K562 (cell line): Measurements from ENCODE around the gene SUSD5. TPM values are rescaled to one million over a fixed set of nuclear protein-coding genes. Genes with fewer than 3 reads are reported as not detected.

ENCODE experiments used
- ATAC-seq: fragments of 200-7000 bp; cut with Tn5 transposase; 3 replicates; pipeline ENCODE4 v1.9.1; 2020; ENCODE audit warnings: moderate library complexity
- BruUV-seq: library from RNA; stranded (reverse); fragments of 400-500 nt; replicated peaks from 2 replicates; lab custom pipeline; 2021; lab: Mats Ljungman, UMichigan
- CTCF ChIA-PET: fragments of 300-600 bp; formaldehyde crosslinking; extraction: SDS; loops from one replicate; lab custom pipeline; 2021; ENCODE audit warnings: low intra/inter-chr PET ratio; lab: Yijun Ruan, JAX
- POLR2A ChIA-PET: fragments of 300-600, 350-650 bp; sonication (Branson Sonifier 250); formaldehyde crosslinking; extraction: SDS; loops from one replicate; lab custom pipeline; 2021; ENCODE audit warnings: antibody characterized with exemption, inconsistent platforms; lab: Yijun Ruan, JAX
- DNase-seq, 4 experiments: peaks; one replicate each; pipeline versions ENCODE4 v3.0.0 to v3.0.0-alpha.2; 2011 to 2018; ENCODE audit warnings: low spot score in 3 of 4, mixed read lengths in 3 of 4; ENCODE audit errors: extremely low read depth in 1 of 4
- FAIRE-seq: peaks from 2 replicates; lab custom pipeline; 2011; peaks lifted over from hg19 to GRCh38; lab: Jason Lieb, UNC
- H2AFZ ChIP-seq: 2 replicates; pipeline ENCODE4 v1.6.0; 2011; ENCODE audit warnings: low read depth, low read length, control low read depth, inconsistent platforms
- H3K27ac ChIP-seq: fragments of 200-600 bp; 3 replicates; pipeline ENCODE4 v1.8.0; 2011; ENCODE audit warnings: low read depth, mild to moderate bottlenecking, control low read depth, inconsistent platforms, low read length, moderate library complexity, mixed read lengths; ENCODE audit errors: extremely low read depth
- H3K27me3 ChIP-seq, 2 experiments: fragments of 300-600 bp in 1 of 2; 2 replicates in 1 of 2; 3 replicates in 1 of 2; pipeline versions ENCODE4 v1.6.0 to v1.8.0; 2011; ENCODE audit warnings: inconsistent platforms in 2 of 2, low read length in 2 of 2, mild to moderate bottlenecking in 1 of 2, mixed read lengths in 1 of 2, moderate library complexity in 1 of 2; ENCODE audit not compliant: control insufficient read depth in 2 of 2, insufficient read depth in 2 of 2
- H3K36me3 ChIP-seq: fragments of 300-600 bp; 3 replicates; pipeline ENCODE4 v1.8.0; 2011; ENCODE audit warnings: mild to moderate bottlenecking, low read length, inconsistent platforms; ENCODE audit not compliant: control insufficient read depth, insufficient read depth
- H3K4me1 ChIP-seq, 2 experiments: fragments of 200-600 bp in 1 of 2; replicated peaks in 1 of 2; 2 replicates in 1 of 2; 3 replicates in 1 of 2; pipeline versions ENCODE4 v1.5.1 to v1.8.0; 2011; ENCODE audit warnings: inconsistent platforms in 2 of 2, low read length in 2 of 2, mild to moderate bottlenecking in 1 of 2, mixed read lengths in 1 of 2, moderate library complexity in 1 of 2; ENCODE audit not compliant: control insufficient read depth in 2 of 2, insufficient read depth in 2 of 2
- H3K4me2 ChIP-seq: 2 replicates; pipeline ENCODE4 v1.6.1; 2011; ENCODE audit warnings: low read length, control low read depth, inconsistent platforms, mixed read lengths; ENCODE audit not compliant: insufficient read depth
- H3K4me3 ChIP-seq: fragments of 200-600 bp; sonication (generic), shearing (Covaris generic); 2 replicates; pipeline ENCODE4 v1.5.1; 2016; ENCODE audit warnings: control low read depth, inconsistent platforms
- H3K79me2 ChIP-seq: fragments of 200-600 bp; 3 replicates; pipeline ENCODE4 v1.8.0; 2011; ENCODE audit warnings: low read length, inconsistent platforms; ENCODE audit not compliant: control insufficient read depth, insufficient read depth
- H3K9ac ChIP-seq, 2 experiments: 2 replicates each; pipeline versions ENCODE4 v1.6.0 to v1.6.1; 2011; ENCODE audit warnings: low read depth in 2 of 2, low read length in 2 of 2, control low read depth in 1 of 2, inconsistent platforms in 1 of 2, mild to moderate bottlenecking in 1 of 2, mixed read lengths in 1 of 2; ENCODE audit not compliant: insufficient read depth in 1 of 2
- H3K9me1 ChIP-seq: one replicate; pipeline ENCODE4 v1.6.0; 2011; ENCODE audit warnings: inconsistent platforms, mild to moderate bottlenecking, low read length, moderate library complexity; ENCODE audit not compliant: control insufficient read depth, insufficient read depth
- H3K9me3 ChIP-seq: replicated peaks from 2 replicates; pipeline ENCODE4 v1.5.1; 2011; ENCODE audit warnings: low read depth, low read length, inconsistent platforms; ENCODE audit not compliant: control insufficient read depth, insufficient read depth
- H4K20me1 ChIP-seq: replicated peaks from 2 replicates; pipeline ENCODE4 v1.6.1; 2011; ENCODE audit warnings: low read length, inconsistent platforms, mixed read lengths; ENCODE audit not compliant: control insufficient read depth, insufficient read depth
- CREM ChIP-seq: IDR thresholded peaks from 2 replicates; pipeline ENCODE4 v1.6.1; 2014; ENCODE audit warnings: antibody characterized with exemption, low read depth
- TCFL5 ChIP-seq: fragments of 250-450 bp; sonication (Bioruptor Pico); conservative IDR thresholded peaks from 2 replicates; pipeline ENCODE4 v1.6.1; 2021; ENCODE audit warnings: mild to moderate bottlenecking, moderate library complexity, matching md5 sums
- TRIM28 ChIP-seq: fragments of 450-650 bp; IDR thresholded peaks from 2 replicates; pipeline ENCODE4 v1.6.1; 2017
- ZFX ChIP-seq: sonication (generic); formaldehyde crosslinking; IDR thresholded peaks from 2 replicates; pipeline ENCODE4 v1.8.0; 2022; ENCODE audit warnings: mild to moderate bottlenecking, missing genetic modification reagents, moderate library complexity
- WGBS: fragments of 100-300 bp; shearing (Covaris generic); methylation state at CpG from one replicate; pipeline ENCODE4 v1.1.6; 2016; ENCODE audit warnings: low coverage, mixed read lengths; ENCODE audit not compliant: insufficient coverage; ENCODE audit errors: missing lambda C conversion rate; 5-methylcytosine and 5-hydroxymethylcytosine counted together
- in situ Hi-C: fragments of 300-500 bp; cut with MboI; formaldehyde crosslinking; loops from 4 replicates; pipeline ENCODE4 v1.15.0; 2018; ENCODE audit warnings: inconsistent platforms, mixed read lengths
- intact Hi-C: fragments of 100-400 bp; cut with micrococcal nuclease; formaldehyde crosslinking; loops from 2 replicates; pipeline ENCODE4 v1.14.2; 2022
- polyA plus RNA-seq, 8 experiments: library from polyadenylated mRNA; depleted of rRNA in 4 of 8; stranded (reverse) in 5 of 8; unstranded in 3 of 8; fragments of >200 nt; fragmentation: Nextera tagmentation in 2 of 8; fragmentation: Illumina TruSeq in 1 of 8; extraction: Ambion mirVana in 2 of 8; extraction: Trizol in 1 of 8; gene quantifications; 2 replicates each; pipeline versions ENCODE4 v1.2.1 to v1.2.3, GENCODE V29; 2011 to 2014; ENCODE audit warnings: inconsistent platforms in 1 of 8, missing spikeins in 1 of 8
- total RNA-seq, 7 experiments: library from RNA; depleted of rRNA in 6 of 7; stranded (reverse); fragments of >200 nt in 6 of 7; fragmentation: Illumina TruSeq in 2 of 7; extraction: Trizol in 2 of 7; gene quantifications; 2 replicates each; pipeline versions ENCODE4 v1.2.1 to v1.2.3, GENCODE V29; 2011 to 2021; ENCODE audit warnings: low replicate concordance in 1 of 7
- TF ChIP-seq, protein P1 (sequence below): fragments of 150-350 bp; IDR thresholded peaks from 2 replicates; pipeline ENCODE4 v1.6.1; 2014; ENCODE audit warnings: low read depth, mild to moderate bottlenecking, low read length, borderline replicate concordance

The SUSD5 gene
- total and polyA plus RNA-seq, 9 of the 15 experiments (the other 6 are each of a cell fraction or from before 2014, with no cell fraction given) = not detected

DNA sequence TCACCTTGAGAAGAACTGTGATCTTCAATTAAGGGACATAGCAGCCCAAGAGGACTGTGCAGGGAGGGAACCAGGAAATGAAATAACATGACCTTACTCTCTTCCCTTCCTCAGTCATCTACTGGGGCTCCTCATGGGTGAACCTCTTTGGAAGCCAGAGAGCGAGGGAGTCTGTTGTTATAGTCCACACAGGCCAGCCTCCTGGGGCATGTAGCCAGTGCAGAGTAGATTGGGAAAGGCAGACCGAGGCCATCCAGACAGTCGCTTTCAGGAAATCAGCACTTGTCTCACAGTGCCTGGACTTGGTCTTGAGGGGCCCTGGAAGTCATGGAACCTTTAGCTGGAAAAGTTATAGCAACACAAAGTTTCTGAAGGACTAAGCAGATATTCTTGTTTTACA is 98.7 kb downstream of the SUSD5 start (continued):
- TF ChIP-seq TRIM28 = no peak
- TF ChIP-seq, protein P1, sequence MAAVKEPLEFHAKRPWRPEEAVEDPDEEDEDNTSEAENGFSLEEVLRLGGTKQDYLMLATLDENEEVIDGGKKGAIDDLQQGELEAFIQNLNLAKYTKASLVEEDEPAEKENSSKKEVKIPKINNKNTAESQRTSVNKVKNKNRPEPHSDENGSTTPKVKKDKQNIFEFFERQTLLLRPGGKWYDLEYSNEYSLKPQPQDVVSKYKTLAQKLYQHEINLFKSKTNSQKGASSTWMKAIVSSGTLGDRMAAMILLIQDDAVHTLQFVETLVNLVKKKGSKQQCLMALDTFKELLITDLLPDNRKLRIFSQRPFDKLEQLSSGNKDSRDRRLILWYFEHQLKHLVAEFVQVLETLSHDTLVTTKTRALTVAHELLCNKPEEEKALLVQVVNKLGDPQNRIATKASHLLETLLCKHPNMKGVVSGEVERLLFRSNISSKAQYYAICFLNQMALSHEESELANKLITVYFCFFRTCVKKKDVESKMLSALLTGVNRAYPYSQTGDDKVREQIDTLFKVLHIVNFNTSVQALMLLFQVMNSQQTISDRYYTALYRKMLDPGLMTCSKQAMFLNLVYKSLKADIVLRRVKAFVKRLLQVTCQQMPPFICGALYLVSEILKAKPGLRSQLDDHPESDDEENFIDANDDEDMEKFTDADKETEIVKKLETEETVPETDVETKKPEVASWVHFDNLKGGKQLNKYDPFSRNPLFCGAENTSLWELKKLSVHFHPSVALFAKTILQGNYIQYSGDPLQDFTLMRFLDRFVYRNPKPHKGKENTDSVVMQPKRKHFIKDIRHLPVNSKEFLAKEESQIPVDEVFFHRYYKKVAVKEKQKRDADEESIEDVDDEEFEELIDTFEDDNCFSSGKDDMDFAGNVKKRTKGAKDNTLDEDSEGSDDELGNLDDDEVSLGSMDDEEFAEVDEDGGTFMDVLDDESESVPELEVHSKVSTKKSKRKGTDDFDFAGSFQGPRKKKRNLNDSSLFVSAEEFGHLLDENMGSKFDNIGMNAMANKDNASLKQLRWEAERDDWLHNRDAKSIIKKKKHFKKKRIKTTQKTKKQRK = no peak
- no peak for TF ChIP-seq CREM

GRCh38 chr3:33117461-33117860 is 101.1 kb downstream of the SUSD5 start:
- H3K9me3 ChIP-seq = no peaks in the 10 kb centered on the region
- TF ChIP-seq ZFX (CRISPR knock-in tag) = peak; percentile 18; the same call in 1 of the 2 replicates
- TF ChIP-seq TCFL5 = no peak
- no peaks in the 10 kb centered on the region for H4K20me1 ChIP-seq
- no peaks in the 10 kb centered on the region for H3K27me3 ChIP-seq
- H3K9ac ChIP-seq = peak overlapping the region in 1 of 2 experiments; percentile 6; a peak in 1 of 4 replicates
- H3K4me3 ChIP-seq = no peak overlapping the region
- peaks cover 4 to 15% of the 10 kb centered on the region in 2 experiments; a peak in 3 of 5 replicates for H3K4me1 ChIP-seq
- WGBS = 75% methylated on average over 3 of the region's 3 CpGs
- intact Hi-C loops = loop anchor here (10.0 kb wide), 1 partner anchor 677 kb away; the partner anchor contains the start of gene PDCD6IP
- ATAC-seq = no peak
- POLR2A ChIA-PET = interaction anchor here (0.6 to 2.3 kb wide), 3 partner anchors 14 to 139 kb away, joined by 3 to 8 read pairs (median 5); no protein-coding TSS in a partner anchor
- H3K4me2 ChIP-seq = no peak overlapping the region
- in situ Hi-C loops = no loop called here
- H3K79me2 ChIP-seq = peaks cover 18% of the 10 kb centered on the region
- H3K36me3 ChIP-seq = peaks cover 25% of the 10 kb centered on the region; the same call in 1 of the 3 replicates
- no peaks in the 10 kb centered on the region for H3K9me1 ChIP-seq
- BruUV-seq = no TSS peak
- DNase-seq = peak in 1 of 4 experiments; percentile 34
- no peak overlapping the region for H2AFZ ChIP-seq
- CTCF ChIA-PET = no interaction called here
- no peak for FAIRE-seq
- H3K27ac ChIP-seq = no peak overlapping the region
